GM12892 (cell line): Measurements from ENCODE around the gene KCTD17.

Source experiments
- POLR2A ChIP-seq: IDR thresholded peaks from 2 replicates; pipeline ENCODE4 v1.6.1; 2011; ENCODE audit warnings: low read depth, low read length, control low read depth
- POLR2AphosphoS5 ChIP-seq: IDR thresholded peaks from 2 replicates; pipeline ENCODE4 v1.6.1; 2011; ENCODE audit warnings: low read depth, low read length, control low read depth

DNA sequence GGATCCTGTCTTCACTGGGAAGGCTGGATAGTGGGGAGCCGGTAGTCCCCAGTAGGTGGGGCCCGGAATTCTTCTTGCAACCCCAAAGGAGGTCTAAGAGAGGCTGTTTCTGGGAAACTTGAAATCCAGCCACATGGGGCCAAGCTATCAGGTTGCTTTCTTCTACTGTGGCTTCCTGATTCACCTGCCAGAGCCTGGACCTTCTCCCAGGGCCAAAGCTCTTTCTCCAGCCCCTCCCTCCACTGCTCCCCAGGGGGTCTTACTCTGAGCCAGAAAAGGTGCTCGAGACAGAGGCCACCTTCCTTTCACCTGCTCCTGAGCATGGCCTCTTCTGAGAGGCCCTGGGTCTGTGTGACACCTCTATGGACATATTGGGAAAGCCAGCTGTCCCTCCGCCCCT lies 41.4 kb upstream of the KCTD17 start:
- TF ChIP-seq POLR2A (no peak), POLR2AphosphoS5 (no peak)
